HL-60 (cell line): ENCODE measurements around the gene CHRNA1.

ENCODE experiments used
- DNase-seq, 2 experiments: peaks; one replicate each; pipeline ENCODE4 v3.0.0-alpha.2; 2010 to 2020; ENCODE audit warnings: low read depth in 1 of 2, low spot score in 1 of 2
- H3K27ac ChIP-seq: fragments of 250-450 bp; sonication (Bioruptor Pico); replicated peaks from 2 replicates; pipeline ENCODE4 v1.5.1; 2020; ENCODE audit warnings: mild to moderate bottlenecking, moderate library complexity
- H3K27me3 ChIP-seq: fragments of 250-450 bp; sonication (Bioruptor Pico); 2 replicates; pipeline ENCODE4 v1.5.1; 2021; ENCODE audit warnings: mild to moderate bottlenecking, moderate library complexity; ENCODE audit not compliant: insufficient read depth, poor library complexity, severe bottlenecking
- H3K4me3 ChIP-seq: replicated peaks from 2 replicates; pipeline ENCODE4 v1.5.1; 2011; ENCODE audit warnings: mild to moderate bottlenecking, control low read depth, low read length; ENCODE audit not compliant: insufficient read depth
- GABPA ChIP-seq: IDR thresholded peaks from 2 replicates; pipeline ENCODE4 v1.6.1; 2012; ENCODE audit warnings: low read depth
- POLR2AphosphoS5 ChIP-seq: IDR thresholded peaks from 2 replicates; pipeline ENCODE4 v1.6.1; 2012; ENCODE audit warnings: low read depth
- SPI1 ChIP-seq: IDR thresholded peaks from 2 replicates; pipeline ENCODE4 v1.6.1; 2012; ENCODE audit warnings: low read depth, mild to moderate bottlenecking, borderline replicate concordance
- TF ChIP-seq, protein P1 (sequence below): IDR thresholded peaks from 2 replicates; pipeline ENCODE4 v1.6.1; 2012; ENCODE audit warnings: low read depth; ENCODE audit not compliant: insufficient replicate concordance
- TF ChIP-seq, protein P2 (sequence below): IDR thresholded peaks from one replicate; pipeline ENCODE4 v1.5.1; 2011; ENCODE audit warnings: low read length, control low read depth, inconsistent platforms; ENCODE audit not compliant: insufficient read depth

CHRNA1 gene

DNA sequence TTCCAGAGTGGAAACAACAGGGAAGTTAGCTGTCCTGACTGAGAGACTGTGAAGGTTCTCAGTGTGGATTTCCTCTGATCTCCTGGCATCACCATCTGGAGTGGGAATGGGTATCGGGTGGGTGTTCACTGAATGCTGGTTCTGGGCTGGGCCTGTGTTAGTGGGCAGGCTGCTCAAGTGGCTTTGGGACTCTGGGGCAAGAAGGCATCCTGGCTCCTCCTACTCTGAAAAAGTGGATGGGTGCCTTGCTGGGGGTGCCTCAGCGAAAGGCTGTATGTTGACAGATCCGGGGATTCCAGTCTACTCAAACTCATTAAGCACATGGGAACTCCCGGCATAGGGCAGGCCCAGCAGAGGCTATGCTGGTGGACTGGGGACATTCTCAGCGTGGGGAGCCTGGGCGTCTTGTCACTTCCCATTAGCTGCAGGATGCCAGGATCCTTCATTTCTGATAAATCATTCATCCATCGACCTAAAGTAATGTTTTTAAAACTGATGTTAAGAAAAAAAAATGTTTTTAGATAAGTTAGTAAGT is 27.5 kb upstream of the CHRNA1 start:
- H3K27ac ChIP-seq, result no peak overlapping the region
- H3K4me3 ChIP-seq, result no peak overlapping the region
- peaks cover 6% of the 10 kb centered on the region for H3K27me3 ChIP-seq
- TF ChIP-seq SPI1 (no peak), POLR2AphosphoS5 (no peak), GABPA (no peak)
- TF ChIP-seq, protein P1, sequence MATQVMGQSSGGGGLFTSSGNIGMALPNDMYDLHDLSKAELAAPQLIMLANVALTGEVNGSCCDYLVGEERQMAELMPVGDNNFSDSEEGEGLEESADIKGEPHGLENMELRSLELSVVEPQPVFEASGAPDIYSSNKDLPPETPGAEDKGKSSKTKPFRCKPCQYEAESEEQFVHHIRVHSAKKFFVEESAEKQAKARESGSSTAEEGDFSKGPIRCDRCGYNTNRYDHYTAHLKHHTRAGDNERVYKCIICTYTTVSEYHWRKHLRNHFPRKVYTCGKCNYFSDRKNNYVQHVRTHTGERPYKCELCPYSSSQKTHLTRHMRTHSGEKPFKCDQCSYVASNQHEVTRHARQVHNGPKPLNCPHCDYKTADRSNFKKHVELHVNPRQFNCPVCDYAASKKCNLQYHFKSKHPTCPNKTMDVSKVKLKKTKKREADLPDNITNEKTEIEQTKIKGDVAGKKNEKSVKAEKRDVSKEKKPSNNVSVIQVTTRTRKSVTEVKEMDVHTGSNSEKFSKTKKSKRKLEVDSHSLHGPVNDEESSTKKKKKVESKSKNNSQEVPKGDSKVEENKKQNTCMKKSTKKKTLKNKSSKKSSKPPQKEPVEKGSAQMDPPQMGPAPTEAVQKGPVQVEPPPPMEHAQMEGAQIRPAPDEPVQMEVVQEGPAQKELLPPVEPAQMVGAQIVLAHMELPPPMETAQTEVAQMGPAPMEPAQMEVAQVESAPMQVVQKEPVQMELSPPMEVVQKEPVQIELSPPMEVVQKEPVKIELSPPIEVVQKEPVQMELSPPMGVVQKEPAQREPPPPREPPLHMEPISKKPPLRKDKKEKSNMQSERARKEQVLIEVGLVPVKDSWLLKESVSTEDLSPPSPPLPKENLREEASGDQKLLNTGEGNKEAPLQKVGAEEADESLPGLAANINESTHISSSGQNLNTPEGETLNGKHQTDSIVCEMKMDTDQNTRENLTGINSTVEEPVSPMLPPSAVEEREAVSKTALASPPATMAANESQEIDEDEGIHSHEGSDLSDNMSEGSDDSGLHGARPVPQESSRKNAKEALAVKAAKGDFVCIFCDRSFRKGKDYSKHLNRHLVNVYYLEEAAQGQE, result no peak
- TF ChIP-seq, protein P2, sequence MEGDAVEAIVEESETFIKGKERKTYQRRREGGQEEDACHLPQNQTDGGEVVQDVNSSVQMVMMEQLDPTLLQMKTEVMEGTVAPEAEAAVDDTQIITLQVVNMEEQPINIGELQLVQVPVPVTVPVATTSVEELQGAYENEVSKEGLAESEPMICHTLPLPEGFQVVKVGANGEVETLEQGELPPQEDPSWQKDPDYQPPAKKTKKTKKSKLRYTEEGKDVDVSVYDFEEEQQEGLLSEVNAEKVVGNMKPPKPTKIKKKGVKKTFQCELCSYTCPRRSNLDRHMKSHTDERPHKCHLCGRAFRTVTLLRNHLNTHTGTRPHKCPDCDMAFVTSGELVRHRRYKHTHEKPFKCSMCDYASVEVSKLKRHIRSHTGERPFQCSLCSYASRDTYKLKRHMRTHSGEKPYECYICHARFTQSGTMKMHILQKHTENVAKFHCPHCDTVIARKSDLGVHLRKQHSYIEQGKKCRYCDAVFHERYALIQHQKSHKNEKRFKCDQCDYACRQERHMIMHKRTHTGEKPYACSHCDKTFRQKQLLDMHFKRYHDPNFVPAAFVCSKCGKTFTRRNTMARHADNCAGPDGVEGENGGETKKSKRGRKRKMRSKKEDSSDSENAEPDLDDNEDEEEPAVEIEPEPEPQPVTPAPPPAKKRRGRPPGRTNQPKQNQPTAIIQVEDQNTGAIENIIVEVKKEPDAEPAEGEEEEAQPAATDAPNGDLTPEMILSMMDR, result no peak
- DNase-seq, result no peak

DNA sequence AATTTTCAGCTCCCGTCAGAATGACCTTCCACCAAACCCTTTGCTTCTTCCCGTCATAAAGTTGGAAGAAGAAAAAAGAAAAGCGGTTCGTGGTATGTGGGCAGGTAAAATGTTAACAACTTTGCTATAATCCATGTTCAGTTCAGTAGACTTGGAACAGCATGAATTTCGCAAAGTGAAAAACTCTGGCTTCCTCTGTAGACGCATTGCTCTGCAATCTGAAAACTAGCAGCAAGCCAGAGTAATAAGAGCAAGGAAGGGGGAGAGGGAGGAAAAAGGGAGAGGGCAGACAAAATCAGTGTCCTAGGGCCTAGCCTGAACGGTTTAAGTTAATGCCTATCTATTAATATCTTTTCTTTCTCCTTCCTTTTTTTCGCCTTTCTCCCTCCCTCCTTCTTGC is 26.7 kb upstream of the CHRNA1 start:
- TF ChIP-seq, protein P1, result no peak
- TF ChIP-seq GABPA (no peak), POLR2AphosphoS5 (no peak), SPI1 (no peak)
- Histone ChIP-seq H3K27ac (no peak overlapping the region), H3K4me3 (no peak overlapping the region), H3K27me3 (peaks cover 6% of the 10 kb centered on the region)
- no peak for DNase-seq

DNA sequence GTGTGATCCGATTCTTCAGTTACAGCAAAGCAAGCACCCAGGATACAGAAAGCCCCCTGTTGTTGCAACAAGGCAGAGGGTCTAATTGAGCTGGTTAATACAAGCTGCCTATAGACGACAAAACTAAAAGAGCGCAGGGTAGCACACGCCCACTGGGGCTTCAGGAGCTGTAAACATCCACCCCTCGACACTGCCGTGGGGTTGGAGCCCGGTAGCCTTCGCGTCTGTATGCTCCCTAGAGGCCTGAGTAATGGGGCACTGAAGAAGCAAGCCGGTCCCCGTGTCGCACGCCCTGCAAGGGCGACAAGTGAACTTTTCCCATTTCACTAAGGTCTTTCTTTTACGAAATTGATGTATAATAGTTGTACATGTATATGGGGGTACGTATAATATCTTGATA is 24.7 kb upstream of the CHRNA1 start:
- DNase-seq, result no peak
- no peak overlapping the region for H3K27ac ChIP-seq

More for the DNA sequence above, 24.7 kb upstream of the CHRNA1 start:
- Histone ChIP-seq H3K4me3 (no peak overlapping the region), H3K27me3 (peaks cover 6% of the 10 kb centered on the region)
- TF ChIP-seq SPI1 (no peak), POLR2AphosphoS5 (no peak), GABPA (no peak)
- TF ChIP-seq, protein P1, result no peak
- TF ChIP-seq, protein P2, result no peak
